Neural cell (in vitro differentiated cells): ENCODE data around the gene FN3KRP.

Source experiments
- CTCF ChIP-seq: fragments of 450-650 bp; IDR thresholded peaks from 2 replicates; pipeline ENCODE4 v1.5.1; 2014; ENCODE audit warnings: antibody characterized with exemption, mild to moderate bottlenecking, moderate library complexity; ENCODE audit not compliant: poor library complexity, severe bottlenecking
- EP300 ChIP-seq: fragments of 450-650 bp; conservative IDR thresholded peaks from 2 replicates; pipeline ENCODE4 v1.6.1; 2014; ENCODE audit warnings: antibody characterized with exemption, mild to moderate bottlenecking, moderate library complexity; ENCODE audit not compliant: poor library complexity, severe bottlenecking
- POLR2AphosphoS5 ChIP-seq: IDR thresholded peaks from 2 replicates; pipeline ENCODE4 v1.6.1; 2012
- RAD21 ChIP-seq: fragments of 450-650 bp; conservative IDR thresholded peaks from 2 replicates; pipeline ENCODE4 v1.6.1; 2014; ENCODE audit warnings: antibody characterized with exemption, mild to moderate bottlenecking, moderate library complexity
- SMC3 ChIP-seq: fragments of 450-650 bp; conservative IDR thresholded peaks from 2 replicates; pipeline ENCODE4 v1.6.1; 2014; ENCODE audit warnings: antibody characterized with exemption, mild to moderate bottlenecking, moderate library complexity; ENCODE audit not compliant: poor library complexity
- TAF1 ChIP-seq: IDR thresholded peaks from 2 replicates; pipeline ENCODE4 v1.6.1; 2012; ENCODE audit warnings: low read depth

GRCh38 chr17:82696259-82696658 lies 20.2 kb upstream of the FN3KRP start:
- no peak for TF ChIP-seq CTCF
- no peak for TF ChIP-seq TAF1
- no peak for TF ChIP-seq POLR2AphosphoS5
- no peak for TF ChIP-seq SMC3
- no peak for TF ChIP-seq RAD21
- TF ChIP-seq EP300: no peak
